ENCODE results near the gene ABCC2. TPM values are rescaled to one million over a fixed set of nuclear protein-coding genes. Genes with fewer than 3 reads are reported as not detected.

The ABCC2 gene
- total RNA-seq, 1 donor from 2014 or later: 11.0 TPM

GRCh38 chr10:99875473-99875872 lies 93.0 kb downstream of the ABCC2 start:
- H3K27ac Mint-ChIP-seq: no peak overlapping the region
- no peak for TF ChIP-seq CTCF (conservative IDR thresholded peaks at IDR 0.05)
- H3K9me3 Mint-ChIP-seq: no peaks in the 10 kb centered on the region
- no peaks in the 10 kb centered on the region for H3K27me3 Mint-ChIP-seq
- no peak for DNase-seq (ENCODE audit: extremely low spot score, unreplicated experiment)
- H3K4me1 Mint-ChIP-seq (ENCODE audit: unreplicated experiment): no peaks in the 10 kb centered on the region
- no peak overlapping the region for H3K4me3 Mint-ChIP-seq
- H3K36me3 Mint-ChIP-seq: peaks cover 30% of the 10 kb centered on the region

GRCh38 chr10:99880080-99880835 lies 97.8 kb downstream of the ABCC2 start:
- Mint-ChIP-seq H3K4me1 (ENCODE audit: unreplicated experiment) (no peaks in the 10 kb centered on the region), H3K9me3 (no peaks in the 10 kb centered on the region), H3K36me3 (peaks cover 46% of the 10 kb centered on the region), H3K27ac (no peak overlapping the region), H3K4me3 (no peak overlapping the region), H3K27me3 (no peaks in the 10 kb centered on the region)
- TF ChIP-seq CTCF (conservative IDR thresholded peaks at IDR 0.05): no peak
- no peak for DNase-seq (ENCODE audit: extremely low spot score, unreplicated experiment)

GRCh38 chr10:99881371-99881770 lies 98.9 kb downstream of the ABCC2 start:
- no peaks in the 10 kb centered on the region for H3K4me1 Mint-ChIP-seq (ENCODE audit: unreplicated experiment)
- no peak overlapping the region for H3K4me3 Mint-ChIP-seq
- H3K27ac Mint-ChIP-seq: no peak overlapping the region
- no peaks in the 10 kb centered on the region for H3K9me3 Mint-ChIP-seq
- no peak for DNase-seq (ENCODE audit: extremely low spot score, unreplicated experiment)
- no peaks in the 10 kb centered on the region for H3K27me3 Mint-ChIP-seq
- H3K36me3 Mint-ChIP-seq: peaks cover 41% of the 10 kb centered on the region
- TF ChIP-seq CTCF (conservative IDR thresholded peaks at IDR 0.05): no peak

- no peaks in the 10 kb centered on the region for H3K27me3 Mint-ChIP-seq
- peaks cover 36% of the 10 kb centered on the region for H3K36me3 Mint-ChIP-seq
- no peak for DNase-seq (ENCODE audit: extremely low spot score, unreplicated experiment)
- TF ChIP-seq CTCF (conservative IDR thresholded peaks at IDR 0.05): no peak
- no peaks in the 10 kb centered on the region for H3K4me1 Mint-ChIP-seq (ENCODE audit: unreplicated experiment)
- H3K4me3 Mint-ChIP-seq: no peak overlapping the region
- peak overlapping the region; percentile 31 for H3K27ac Mint-ChIP-seq
- H3K9me3 Mint-ChIP-seq: no peaks in the 10 kb centered on the region
Observed at GRCh38 chr10:99883523-99883922, 101.1 kb downstream of the ABCC2 start.

GRCh38 chr10:99888622-99889021 lies 106.2 kb downstream of the ABCC2 start:
- no peak for TF ChIP-seq CTCF (conservative IDR thresholded peaks at IDR 0.05)
- no peaks in the 10 kb centered on the region for H3K9me3 Mint-ChIP-seq
- no peak overlapping the region for H3K4me3 Mint-ChIP-seq
- no peak for DNase-seq (ENCODE audit: extremely low spot score, unreplicated experiment)
- H3K36me3 Mint-ChIP-seq: peaks cover 33% of the 10 kb centered on the region
- no peaks in the 10 kb centered on the region for H3K4me1 Mint-ChIP-seq (ENCODE audit: unreplicated experiment)
- H3K27me3 Mint-ChIP-seq: no peaks in the 10 kb centered on the region
- no peak overlapping the region for H3K27ac Mint-ChIP-seq
